GM20000 (cell line): ENCODE results near the gene TMIGD1.

Source experiments
- DNase-seq: peaks from one replicate; pipeline ENCODE4 v3.0.0; 2012; ENCODE audit warnings: low spot score
- TF ChIP-seq, protein P1 (sequence below): IDR thresholded peaks from 2 replicates; pipeline ENCODE4 v1.5.1; 2012; ENCODE audit warnings: mild to moderate bottlenecking, control low read depth; ENCODE audit errors: extremely low read depth, missing control alignments

TMIGD1 gene

DNA sequence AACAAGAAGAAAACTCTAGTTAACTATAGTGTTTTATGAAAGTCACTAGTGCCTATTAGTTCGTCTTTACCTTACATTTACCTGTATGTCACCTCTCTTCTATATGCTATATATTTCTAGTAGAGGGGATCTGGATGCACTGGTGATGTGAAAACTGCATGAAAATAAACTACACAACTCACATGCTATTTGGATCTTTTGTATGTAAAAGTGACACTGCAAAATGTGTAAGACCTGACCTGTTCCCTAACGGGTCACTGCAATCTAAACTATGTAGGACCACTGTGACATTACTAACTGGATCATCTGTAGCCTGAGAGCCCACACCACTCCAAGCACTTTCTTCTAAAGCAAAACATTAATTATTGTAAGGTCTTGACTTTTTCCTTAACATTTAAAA is 43.8 kb downstream of the TMIGD1 start:
- DNase-seq: no peak
- TF ChIP-seq, protein P1, sequence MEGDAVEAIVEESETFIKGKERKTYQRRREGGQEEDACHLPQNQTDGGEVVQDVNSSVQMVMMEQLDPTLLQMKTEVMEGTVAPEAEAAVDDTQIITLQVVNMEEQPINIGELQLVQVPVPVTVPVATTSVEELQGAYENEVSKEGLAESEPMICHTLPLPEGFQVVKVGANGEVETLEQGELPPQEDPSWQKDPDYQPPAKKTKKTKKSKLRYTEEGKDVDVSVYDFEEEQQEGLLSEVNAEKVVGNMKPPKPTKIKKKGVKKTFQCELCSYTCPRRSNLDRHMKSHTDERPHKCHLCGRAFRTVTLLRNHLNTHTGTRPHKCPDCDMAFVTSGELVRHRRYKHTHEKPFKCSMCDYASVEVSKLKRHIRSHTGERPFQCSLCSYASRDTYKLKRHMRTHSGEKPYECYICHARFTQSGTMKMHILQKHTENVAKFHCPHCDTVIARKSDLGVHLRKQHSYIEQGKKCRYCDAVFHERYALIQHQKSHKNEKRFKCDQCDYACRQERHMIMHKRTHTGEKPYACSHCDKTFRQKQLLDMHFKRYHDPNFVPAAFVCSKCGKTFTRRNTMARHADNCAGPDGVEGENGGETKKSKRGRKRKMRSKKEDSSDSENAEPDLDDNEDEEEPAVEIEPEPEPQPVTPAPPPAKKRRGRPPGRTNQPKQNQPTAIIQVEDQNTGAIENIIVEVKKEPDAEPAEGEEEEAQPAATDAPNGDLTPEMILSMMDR: no peak

DNA sequence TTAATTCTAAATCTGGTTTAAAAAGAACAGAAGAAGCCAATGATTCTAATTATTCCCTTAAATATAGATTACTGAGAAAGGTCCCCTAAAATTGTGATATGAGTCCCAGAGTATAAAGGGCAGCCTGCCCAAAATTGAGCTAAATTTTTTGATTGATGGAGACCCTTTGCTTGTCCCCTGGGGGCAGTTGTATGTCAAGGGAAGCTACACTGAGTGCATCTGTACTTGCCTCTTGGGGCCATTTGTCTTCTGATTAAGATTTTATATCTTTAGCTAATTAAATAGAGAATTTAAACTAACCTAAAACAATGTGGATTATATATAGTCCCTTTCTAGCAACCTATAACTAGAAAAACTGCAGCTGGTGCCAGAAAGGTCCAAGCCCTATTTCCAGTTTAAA is 54.7 kb downstream of the TMIGD1 start:
- TF ChIP-seq, protein P1: no peak
- DNase-seq: no peak

DNA sequence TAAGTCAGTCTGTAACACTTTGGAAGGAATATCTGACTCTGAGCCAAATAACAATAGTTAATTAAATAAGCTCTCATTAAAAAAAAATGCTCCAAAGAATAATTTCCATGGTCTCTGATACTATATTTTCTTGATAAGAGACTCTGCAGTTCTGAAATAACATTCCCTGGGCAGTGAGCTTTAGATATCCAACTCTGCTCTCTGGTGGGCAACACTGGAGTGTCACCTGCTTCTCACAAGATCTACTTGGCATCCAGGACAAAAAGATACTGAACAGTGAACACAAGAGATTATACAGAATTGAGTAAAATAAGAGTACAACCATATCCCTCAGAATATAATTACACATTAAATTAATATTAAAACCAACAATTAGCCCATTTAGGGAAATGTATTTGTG is 55.8 kb downstream of the TMIGD1 start:
- DNase-seq: no peak
- TF ChIP-seq, protein P1: no peak

DNA sequence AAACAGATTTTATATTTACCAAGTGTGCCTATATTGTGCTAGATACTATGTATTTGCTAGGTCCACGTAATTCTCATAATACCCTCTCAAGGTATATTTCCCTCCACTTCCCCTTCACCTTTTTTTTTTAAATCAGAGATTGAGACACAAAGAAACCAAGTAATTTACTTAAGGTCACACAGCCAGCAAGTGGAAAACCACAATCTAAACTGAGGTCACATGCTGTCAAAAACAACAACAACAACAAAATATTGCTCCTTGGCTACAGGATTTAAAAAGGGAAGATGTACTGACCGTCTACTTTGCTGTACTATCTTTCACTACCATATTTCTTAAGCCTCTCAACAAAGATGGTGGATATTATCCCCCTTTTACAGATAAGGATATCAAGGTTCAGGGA is 57.9 kb downstream of the TMIGD1 start:
- TF ChIP-seq, protein P1: no peak
- DNase-seq: no peak

DNA sequence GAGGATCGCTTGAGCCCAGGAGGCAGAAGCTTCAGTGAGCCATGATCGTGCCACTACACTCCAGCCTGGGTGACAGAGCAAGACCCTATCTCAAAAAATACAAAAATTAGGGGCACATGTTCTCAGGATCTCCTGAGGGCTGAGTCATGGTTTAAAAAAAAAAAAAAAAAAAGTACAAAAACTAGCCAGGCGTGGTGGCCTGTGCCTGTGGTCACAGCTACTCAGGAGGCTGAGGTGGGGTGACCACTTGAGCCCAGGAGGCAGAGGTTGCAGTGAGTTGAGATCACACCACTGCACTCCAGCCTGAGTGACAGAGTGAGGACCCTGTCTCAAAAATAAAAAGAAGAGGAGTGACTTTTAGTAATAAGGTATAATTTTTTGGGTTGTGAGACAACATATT is 59.0 kb downstream of the TMIGD1 start:
- TF ChIP-seq, protein P1: no peak
- no peak for DNase-seq

DNA sequence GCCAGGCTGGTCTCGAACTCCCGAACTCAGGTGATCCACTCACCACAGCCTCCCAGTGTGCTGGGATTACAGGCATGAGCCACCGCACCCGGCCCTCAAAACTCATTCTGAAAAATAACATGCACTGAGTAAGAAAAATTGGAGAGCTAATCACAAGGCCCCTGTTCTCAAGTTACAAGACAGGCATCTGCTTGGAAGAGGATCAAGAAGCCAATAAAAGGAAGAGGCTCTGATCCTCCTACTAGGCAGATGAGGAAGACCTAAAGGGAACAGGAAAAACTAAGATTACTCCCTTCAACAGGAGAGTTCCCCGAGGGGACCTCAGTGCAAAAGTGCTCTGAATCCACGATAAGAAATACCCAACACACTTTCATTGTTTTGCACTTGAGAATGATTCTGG is 60.5 kb downstream of the TMIGD1 start:
- no peak for DNase-seq
- TF ChIP-seq, protein P1: no peak

DNA sequence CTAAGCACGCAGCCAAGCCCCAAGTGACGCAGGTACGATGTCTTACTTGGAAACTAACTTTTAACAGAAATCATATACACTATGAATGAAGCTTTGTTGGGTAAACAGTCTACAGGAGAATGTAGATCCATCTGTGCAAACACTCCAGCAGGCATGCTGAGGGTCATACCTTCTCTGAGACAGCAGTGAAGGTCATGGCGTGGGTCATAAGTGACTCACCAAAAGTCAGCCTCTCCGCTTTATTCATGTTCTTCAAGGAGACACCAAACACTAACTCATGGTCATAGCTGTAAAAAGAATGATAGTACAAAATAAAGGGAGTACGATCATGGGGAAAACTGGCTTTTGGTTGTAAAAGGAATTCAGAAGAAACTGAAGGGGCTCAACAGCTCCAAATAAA is 62.8 kb downstream of the TMIGD1 start:
- no peak for DNase-seq
- TF ChIP-seq, protein P1: no peak

DNA sequence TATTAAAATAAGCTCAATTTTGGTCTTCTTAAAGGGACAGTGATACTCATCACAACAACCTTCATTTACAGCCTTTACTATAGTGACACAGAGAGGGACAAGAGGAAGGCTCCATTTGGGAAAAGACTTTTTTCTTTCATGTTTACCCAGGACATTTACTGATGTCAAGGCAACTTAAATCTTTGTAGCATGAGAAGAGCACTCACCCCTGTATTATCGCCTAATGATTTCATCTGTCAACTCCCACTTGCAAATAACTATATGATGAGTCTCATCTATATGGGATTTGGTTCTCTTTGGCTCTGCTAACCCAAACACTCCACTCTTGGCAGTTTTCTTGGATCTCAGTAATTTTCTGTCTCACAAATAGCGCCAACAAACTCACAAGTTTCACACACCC is 66.2 kb downstream of the TMIGD1 start:
- DNase-seq: no peak
- TF ChIP-seq, protein P1: no peak
